ENCODE measurements around the gene NOS3.

Gene NOS3

DNA sequence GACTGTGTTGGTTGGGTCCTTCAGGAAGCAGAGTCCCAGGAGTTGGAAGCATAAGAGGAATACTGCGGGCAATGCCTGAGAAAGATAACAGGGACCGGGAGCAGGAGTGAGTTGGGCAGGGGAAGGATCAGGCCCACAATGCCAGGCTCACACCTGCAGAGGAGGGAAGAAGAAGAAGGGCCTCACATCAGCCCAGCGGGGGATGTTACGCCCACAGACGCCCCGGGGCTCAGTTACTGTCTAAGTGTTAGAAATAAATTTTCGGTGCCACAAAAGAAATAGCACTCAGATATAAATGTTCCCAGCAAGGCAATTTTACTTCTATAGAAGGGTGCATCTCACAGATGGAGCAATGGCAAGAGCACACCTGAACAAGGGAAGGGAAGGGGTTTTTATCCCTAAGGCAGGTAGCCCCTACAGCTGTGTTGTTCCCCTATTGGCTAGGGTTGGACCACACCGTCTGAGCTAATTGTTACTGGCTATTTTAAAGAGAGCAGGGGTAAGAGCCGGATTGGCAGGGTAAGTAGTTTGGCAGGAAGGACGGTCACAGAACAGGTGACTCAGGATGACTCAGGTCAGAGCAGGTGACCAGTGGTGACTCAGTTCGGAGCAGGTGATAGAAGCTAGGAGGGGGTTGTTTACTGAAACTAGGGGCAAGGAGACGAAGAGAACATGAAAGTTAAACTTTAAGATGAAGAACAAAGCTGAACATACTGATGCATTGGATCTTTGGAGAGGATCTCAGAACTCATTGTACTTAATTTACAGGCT lies at the start of gene NOS3:
NOS3 (plus strand) TSS at position 602 of the 771 bp plus-strand sequence. CDS start 2,787 bp downstream, outside the sequence.
- DNase-seq: no peak

DNA sequence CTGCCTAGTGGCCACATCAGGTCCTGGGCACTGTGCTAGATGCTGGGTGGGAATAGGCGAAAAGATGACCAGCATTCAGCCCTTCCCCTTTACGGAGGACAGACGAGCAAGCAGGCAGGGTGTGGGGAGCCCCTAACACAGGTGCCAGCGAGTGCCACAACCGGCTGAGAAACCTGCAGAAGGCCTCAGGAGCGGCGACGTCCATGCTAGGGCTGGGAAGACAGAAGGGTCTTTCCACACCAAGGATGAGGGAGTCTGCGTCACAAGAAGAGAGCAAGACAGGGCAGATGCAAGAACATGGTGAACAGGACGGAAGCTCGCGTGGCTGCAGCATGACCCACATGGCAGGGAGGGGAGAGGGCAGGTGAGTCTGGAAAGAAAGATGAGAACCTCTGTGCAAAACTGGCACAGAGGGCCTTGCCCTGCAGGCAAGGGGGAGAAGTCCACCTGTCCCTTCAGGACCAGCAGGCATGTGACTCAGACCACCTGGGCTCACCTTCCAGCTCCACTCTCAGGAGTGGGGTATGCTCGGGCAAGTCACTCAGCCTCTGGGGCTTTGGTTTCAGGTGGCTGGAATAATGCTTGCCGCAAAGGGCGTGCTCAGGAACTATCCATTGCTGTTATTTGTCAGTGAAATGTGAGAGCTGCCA lies 49.3 kb upstream of the NOS3 start:
- no peak for DNase-seq

DNA sequence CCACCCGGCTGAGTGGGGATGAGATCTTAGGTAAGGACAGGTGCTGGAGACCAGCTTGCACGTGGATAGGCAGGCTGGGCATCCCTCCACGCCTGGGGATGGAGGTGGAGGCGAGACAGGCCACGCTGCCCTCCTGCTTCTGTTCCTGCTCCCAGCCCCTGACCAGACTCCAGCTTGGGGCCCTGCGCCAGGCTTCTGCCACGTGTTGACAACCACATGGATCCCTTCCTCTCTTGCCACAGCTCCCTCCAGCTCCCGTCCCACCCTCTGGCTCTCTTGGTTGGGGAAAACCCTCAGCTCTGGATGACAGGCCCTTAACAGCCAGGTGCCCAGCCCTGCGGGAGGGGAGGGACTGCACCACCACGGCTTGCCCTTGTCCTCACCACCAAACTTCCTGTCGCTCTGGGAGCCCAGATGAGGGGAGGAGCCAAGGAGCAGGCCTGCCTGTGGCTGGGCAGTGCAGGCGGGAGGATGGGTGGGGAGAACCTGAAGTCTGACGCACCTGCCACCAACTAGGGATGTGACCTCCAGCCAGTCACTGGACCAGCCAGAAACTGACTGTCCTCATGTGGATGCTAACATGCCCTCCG lies 48.7 kb upstream of the NOS3 start:
- peak; percentile 69 for DNase-seq

DNA sequence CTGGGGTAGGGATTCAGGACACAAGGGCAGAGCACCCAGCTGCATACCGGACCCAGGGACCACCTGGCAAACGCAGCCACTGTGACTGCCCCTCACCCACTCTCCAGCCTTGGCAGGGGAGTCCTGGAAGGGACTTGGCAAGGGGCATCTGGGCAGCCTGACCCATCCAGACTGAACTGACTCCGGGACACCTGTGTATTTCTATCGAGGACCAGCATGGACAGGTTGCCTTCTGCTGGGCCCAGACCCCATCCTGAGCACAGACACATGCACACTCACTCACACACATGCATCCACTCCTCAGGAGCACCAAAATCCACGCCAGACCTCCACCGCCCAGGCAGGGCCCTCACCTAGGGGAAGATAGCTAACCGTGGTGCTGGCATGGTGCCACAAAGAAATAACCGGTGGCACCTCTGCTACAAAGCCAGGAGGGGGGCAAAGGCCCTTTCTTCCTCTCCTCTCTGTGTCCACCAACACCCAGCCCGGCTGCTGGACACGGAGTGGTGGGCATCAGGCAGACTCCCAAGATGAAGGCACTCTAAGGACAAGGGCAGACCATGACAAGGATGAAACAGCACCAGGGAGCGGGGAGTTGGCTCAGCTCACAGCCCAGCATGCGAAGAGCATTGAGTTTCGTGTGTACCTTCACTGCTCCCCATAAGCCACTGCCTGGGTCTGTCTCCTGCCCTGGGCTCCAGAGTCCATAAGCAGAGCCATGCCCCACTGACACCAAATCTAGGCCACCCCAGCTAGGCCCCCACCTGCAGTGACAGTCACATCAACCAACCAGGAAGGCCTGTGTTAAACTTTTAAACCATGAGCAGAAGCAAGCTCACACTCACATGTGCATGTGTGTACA lies 48.0 kb upstream of the NOS3 start:
- DNase-seq: no peak

DNA sequence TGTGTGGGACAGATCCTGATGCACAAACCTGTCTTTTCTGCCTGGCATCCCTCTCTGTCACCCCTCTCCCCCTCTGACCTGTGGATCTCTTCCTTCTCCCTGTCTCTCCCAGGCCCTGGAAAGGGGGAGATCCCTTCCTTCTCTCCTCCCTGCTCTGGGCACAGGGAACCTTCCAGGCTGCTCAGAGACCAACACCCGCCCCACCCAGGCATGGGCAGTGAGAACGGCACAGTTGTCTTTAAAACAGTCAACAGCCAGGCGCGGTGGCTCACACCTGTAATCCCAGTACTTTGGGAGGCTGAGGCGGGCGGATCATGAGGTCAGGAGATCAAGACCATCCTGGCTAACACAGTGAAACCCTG lies 47.4 kb upstream of the NOS3 start:
- no peak for DNase-seq

DNA sequence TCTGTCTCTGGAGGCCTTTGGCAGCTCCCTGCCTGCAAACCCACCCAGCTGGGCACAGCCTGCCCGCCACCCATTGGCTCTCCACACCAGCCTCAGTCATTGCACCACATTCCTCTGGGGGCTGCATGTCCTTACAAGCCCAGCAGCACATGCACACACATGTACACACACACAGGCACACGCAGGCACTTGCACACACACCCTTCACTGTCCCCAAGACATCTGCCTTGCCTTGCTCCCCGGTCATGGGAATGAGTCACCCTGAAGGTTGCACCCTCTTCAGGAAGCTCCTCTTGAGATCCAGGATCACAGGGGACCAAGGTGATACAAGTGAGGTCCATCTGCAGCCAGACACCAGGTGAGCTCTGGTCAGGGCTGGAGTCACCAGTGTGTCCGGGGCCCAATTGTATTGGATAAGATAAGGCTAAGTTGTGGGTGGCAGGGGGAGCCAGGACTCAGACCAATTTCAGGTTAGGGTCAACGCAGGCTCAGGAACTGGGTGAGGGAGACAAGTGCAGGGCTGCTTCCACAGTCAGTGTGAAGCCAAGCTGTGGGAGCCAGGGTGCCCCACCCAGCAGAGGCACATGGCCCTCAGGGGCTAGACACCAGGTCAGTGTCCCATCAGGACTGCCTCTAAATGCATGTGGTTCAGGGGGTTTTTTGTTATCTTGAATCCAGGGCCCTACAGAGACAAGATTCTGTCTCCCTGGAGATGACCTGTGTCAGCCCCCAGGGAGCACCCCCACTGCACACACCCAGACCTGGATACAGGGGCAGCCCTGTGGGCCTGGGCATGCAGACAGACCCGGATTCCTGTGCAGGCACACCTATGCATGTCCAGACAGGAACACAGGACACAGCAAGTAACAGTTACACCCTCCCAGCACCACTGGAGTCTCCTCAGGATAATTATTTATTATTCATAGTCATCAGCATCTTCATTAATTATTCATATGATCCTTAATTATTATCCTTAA lies 46.5 kb upstream of the NOS3 start:
- DNase-seq: no peak

DNA sequence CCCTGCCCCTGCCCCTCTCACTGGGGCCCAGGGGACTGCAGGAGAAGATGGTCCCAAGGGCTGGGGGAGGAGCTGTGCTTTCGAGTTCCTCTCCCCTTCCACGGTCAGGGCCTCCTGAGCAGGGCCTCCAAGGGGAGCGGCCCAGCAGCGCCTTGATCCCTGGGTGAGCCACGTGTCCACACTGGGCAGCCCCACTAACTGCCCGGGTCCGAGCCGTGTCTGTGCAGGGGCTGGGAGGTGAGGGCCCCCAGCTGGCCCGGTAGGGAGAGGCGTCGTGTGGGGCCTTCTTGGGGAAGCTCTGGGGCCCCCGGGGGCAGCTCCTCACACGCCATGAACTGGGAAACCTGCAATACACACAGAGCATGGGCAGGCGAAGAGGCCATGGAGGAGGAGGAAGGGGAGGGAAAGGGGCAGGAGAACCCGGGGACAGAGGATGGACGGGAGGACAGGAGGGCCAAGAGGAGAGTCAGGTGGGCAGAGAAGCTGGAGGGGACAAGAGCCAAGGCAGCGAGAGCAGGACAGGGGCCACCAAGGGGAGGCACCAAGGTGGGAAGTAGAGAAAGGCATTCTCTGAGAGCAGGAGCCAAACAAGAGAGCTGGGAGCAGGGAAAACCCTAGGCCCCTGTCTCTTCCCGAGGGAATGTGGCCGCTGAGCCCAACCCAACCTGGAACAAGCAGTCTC lies 45.5 kb upstream of the NOS3 start:
- no peak for DNase-seq

DNA sequence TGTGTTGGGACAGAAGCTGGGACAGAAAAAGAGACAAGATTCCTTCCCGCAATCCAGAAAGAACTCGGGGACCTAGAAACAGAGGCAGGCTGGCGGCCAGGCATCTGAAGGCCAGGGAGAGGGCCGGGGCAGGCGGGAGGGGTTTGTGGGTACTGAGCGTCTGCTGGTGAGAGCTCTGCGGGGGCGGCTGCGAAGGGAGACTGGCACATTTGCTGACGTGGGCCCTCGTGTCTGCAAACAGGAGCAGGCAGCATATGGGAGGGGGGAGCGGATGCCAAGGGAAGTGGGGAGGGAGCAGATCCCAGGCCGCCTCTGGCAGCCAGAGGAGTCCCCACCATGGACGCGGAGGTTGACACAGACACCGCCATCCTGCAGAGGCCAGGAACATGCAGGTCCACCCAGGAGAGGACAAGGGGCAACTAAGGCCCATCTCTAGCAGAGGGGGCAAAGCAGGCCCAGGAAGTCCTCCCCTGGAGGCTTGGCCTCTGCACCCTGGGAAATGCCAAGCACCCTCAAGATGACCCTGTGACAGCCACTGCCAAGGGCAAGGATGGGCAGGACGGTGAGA lies 44.9 kb upstream of the NOS3 start:
- DNase-seq: no peak

DNA sequence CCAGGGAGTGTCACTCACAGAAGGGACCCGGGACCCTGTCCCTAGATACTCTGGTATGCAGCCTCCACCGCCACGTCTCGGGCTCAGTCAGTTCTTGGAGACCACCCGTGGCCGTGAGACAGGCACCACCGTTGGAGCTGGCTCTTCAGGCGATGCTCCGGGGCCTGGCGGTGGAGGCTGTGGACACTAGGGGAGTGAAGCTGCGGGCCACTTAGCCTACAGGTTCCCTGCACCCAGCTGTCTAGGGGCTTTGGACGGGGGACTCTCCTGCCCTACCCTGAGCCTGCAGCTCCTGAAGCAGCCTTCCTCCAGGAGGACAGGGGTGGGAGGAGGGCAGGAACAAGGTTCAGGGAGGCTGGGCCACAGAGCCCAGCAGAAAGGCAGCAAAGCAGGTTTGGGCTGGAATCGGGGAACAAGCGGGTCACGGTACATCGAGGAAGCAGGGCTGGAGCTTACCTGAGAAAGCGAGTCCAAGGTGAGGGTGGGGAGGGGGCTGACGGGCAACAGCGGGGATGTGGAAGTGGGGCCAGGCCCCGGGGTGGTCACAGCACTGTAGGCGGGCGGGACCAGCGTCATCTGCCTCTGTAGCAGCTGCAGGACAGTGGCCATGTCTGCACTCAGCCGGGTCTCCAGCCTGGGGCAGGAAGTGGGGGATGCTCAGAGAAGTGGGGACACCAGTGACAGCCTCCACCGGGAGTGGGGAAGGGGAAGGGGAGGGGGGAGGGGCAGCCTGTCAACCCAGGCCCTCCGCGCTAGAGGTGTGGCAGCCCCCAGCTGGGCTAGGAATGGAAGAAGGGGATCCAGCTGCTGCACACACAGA lies 44.2 kb upstream of the NOS3 start:
- no peak for DNase-seq

DNA sequence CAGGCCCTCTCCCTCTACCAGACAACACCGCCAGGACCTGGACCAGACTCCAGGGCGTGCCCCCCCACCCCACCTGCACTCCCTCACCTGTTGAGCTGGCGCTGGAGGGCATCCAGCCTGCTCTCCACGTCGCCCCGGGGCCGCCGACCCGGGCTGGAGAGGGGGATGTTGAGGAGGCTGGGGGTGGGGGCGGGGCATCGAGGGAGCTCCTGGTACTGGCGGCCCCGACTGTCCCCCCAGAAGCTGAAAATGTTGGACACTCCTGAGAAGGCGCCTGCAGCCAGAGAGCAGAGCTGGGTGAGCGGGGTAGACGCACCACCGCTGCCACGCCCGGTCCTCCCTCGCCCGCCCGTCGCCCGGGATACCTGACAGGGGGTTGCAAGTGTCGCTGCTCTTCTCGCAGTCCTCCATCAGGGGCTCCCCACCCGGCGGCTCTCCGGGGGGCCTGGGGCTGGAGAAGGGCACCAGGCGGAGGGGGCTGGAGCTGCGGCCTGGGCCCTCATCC lies 43.5 kb upstream of the NOS3 start:
- DNase-seq: no peak

DNA sequence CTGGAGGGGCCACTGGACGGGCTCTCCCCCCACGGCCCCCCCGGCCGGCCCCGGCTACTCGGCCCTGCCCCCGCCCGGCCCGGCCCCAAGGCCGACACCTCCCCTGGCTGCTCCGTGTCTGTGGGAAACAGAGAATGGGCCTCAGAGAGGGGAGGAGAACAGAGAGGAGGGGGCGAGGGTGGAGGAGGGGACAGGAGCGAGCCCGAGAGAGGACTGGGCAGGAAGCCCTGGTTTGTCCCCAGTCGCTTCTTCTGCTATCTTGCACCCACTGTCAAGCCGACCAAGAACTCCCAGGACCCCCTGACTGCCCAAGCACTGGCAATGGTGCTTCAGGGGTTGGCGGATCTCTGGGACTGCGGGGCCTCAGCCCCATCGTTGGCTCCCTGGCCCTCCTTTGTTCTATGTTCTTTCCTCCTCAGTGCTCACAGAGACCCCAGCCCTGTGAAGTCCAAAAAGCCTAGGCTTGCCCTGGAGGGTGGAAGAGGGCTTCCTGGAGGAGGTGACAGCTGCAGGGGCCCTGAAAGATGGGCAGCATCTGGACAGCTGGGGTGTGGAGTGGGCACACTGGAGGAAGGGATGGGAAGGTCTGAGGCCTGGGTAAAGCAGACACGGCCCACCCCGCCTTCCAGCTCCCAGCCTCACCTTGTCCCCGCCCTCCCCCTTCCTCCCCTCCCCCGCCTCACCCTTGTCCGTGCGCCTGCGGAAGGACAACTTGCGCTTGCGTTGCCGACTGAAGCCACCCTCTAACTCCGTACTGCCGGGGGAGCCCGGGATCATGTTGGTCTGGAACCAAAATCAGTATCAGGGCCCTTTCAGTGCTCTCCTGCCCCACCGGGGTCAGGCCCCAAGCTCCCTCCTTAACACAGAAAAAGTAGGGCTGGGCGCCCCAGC lies 42.8 kb upstream of the NOS3 start:
- no peak for DNase-seq

DNA sequence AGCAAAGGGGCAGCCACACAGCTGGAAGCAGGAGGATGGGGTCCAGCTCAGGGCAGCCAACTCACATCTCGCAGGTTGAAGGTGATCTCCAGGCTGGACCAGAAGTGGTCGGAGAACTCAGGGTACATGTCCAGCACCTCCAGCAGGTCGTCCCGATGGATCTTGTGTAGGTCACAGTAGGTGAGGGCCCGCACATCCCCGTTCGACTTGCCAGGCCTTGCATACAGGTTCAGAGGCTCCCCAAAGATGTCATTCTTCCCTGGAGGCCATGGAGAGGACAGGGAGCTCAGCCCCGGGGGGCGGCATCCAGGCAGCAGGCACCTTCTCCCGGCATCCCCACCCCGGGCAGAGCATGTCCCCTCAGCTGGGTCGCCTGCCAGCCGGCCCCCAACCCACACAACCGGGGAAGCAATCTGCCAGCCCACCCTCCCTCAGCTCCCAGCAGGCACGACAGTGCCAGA lies 42.0 kb upstream of the NOS3 start:
- no peak for DNase-seq

DNA sequence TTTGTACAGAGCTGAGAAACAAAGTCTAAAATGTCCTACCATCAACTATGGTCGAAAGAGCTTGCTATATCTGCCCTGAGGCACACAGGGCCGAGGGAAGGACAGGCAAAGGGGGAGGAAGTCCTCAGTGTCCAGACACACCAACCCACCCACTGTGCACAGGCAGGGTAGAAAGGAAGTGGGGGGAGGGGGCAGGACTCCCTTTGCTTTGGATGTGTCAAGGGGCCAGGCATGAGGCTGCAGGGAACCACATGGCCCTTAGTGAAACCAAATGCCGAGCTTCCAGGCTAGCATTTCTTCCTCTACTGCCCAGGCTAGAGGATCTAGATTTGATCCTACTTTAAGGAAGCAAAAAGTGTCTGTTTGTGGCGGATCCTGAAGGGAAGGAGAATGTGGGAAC lies 41.3 kb upstream of the NOS3 start:
- no peak for DNase-seq

DNA sequence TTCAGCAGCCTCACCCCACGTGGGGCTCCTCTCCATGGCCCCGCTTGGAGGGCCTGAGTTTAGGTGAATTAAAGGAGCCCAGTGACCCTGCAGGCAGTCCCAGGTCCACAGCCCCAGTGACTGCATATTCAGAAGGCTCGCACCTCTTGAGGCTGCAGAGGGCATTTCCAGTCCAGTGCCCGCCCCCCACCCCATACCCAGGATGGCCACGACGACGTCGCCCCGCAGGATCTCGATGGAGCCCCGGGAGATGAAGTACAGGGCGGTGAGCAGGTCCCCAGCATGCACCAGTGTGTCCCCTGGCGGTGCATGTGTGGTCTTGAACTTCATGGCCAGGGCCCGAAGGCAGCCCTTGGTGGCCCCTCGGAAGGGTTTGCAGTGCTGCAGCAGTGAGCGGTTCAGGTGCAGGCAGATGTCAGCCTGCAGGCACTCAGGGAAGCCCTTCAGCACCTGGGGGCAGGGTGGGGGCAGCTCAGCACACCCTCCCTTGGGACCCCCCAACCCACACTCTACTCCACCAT lies 40.8 kb upstream of the NOS3 start:
- DNase-seq: no peak

DNA sequence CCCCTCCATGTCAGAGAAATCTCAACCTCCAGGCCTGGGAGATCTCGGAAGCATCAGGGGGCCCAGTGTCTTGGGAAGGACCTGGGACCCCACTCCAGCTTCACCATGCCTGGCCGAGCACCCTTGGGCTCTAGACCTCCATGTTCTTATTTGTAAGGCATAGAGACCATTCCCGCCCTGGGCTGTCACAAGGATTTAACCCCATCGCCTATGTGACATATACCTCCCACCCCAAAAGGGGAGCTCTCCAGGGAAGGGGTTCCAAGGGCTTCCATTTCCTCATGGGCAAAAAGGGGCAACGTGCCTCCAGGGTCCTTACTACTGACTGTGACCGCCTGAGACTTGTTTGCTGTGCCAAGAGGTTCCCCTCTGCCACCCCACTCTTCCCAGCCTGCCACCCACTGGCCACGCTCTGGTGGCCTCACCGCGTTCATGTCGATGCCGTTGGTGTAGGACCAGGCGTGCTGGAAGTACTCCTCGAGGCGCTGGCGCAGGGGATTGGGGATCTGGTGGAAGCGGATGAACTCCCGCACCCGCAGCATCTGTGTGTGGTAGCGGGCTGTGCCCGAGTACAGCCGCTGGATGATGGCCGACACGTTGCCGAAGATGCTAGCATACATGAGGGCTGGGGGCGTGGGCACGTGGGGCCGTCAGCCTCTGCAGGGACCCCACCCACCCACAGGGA lies 40.2 kb upstream of the NOS3 start:
- DNase-seq: no peak

DNA sequence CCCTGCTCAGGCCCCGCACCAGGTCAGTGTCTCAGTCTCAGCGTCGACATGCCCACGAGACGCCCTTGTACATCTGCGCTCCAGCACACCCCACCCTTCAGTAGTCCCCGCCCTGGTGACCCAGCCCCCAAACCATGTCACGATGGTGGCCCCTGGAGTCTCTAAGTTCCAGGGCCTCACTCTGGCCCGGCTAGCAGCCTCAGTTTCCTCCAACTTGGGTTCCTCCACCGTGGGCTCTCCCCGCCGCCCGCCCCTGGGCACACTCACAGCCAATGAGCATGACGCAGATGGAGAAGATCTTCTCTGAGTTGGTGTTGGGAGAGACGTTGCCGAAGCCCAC lies 39.7 kb upstream of the NOS3 start:
- no peak for DNase-seq

DNA sequence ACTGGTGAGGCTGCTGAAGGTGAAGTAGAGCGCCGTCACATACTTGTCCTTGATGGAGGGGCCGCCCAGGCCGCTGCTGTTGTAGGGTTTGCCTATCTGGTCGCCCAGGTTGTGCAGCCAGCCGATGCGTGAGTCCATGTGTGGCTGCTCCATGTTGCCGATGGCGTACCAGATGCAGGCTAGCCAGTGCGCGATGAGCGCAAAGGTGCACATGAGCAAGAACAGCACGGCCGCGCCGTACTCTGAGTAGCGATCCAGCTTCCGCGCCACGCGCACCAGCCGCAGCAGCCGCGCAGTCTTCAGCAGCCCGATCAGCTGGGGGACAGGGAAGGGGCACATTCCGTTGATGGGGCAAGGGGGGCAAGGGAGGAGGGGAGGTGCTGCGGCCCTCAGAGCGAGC lies 39.3 kb upstream of the NOS3 start:
- no peak for DNase-seq
